Heart right ventricle (tissue), 16 donors: ENCODE measurements around the gene PLEKHH1. TPM values are rescaled to one million over a fixed set of nuclear protein-coding genes. Genes with fewer than 3 reads are reported as not detected.

Experiments used
- ATAC-seq, 8 donors: fragments of 200-7000 bp; cut with Tn5 transposase; one replicate each; pipeline ENCODE4 v1.9.1; 2020; ENCODE audit warnings: mild to moderate bottlenecking in 8 of 8, moderate library complexity in 8 of 8, moderate number of reproducible peaks in 1 of 8
- DNase-seq, 2 donors: peaks; one replicate each; pipeline ENCODE4 v3.0.0-alpha.2; 2020
- H3K27ac ChIP-seq, 10 donors: fragments of 200-600 bp; sonication (generic) in 2 of 10; one replicate each; pipeline versions ENCODE4 v1.5.0 to v1.8.0; 2020 to 2022; ENCODE audit warnings: mild to moderate bottlenecking in 3 of 10
- H3K27me3 ChIP-seq, 7 donors: fragments of 200-600 bp; one replicate each; pipeline ENCODE4 v1.8.0; 2021 to 2022; ENCODE audit warnings: mild to moderate bottlenecking in 2 of 7
- H3K36me3 ChIP-seq, 9 donors: fragments of 200-600 bp; sonication (generic) in 1 of 9; one replicate each; pipeline versions ENCODE4 v1.5.0 to v1.8.0; 2020 to 2022; ENCODE audit warnings: mild to moderate bottlenecking in 2 of 9
- H3K4me1 ChIP-seq, 9 donors: fragments of 200-600 bp; sonication (generic) in 1 of 9; one replicate each; pipeline versions ENCODE4 v1.5.0 to v1.8.0; 2020 to 2022; ENCODE audit warnings: mild to moderate bottlenecking in 4 of 9
- H3K4me3 ChIP-seq, 10 donors: fragments of 200-600 bp; sonication (generic) in 2 of 10; one replicate each; pipeline versions ENCODE4 v1.5.0 to v1.8.0; 2020 to 2022; ENCODE audit warnings: mild to moderate bottlenecking in 7 of 10, moderate library complexity in 2 of 10
- H3K9me3 ChIP-seq, 11 donors: fragments of 200-600 bp in 10 of 11; sonication (generic) in 2 of 11; one replicate each; pipeline versions ENCODE4 v1.5.0 to v1.8.0; 2013 to 2022; ENCODE audit warnings: mild to moderate bottlenecking in 2 of 11, control low read depth in 1 of 11, moderate library complexity in 1 of 11
- CTCF ChIP-seq, 9 donors: fragments of 200-600 bp; sonication (generic) in 2 of 9; IDR thresholded peaks; one replicate each; pipeline versions ENCODE4 v1.5.0 to v1.8.0; 2021 to 2022; ENCODE audit warnings: antibody characterized with exemption in 9 of 9, mild to moderate bottlenecking in 5 of 9, moderate library complexity in 1 of 9
- WGBS, 2 donors: extraction: QIAGEN DNeasy Blood & Tissue Kit; methylation state at CpG; one replicate each; pipeline ENCODE4 v1.1.7; 2013; ENCODE audit warnings: inconsistent platforms in 1 of 2; 5-methylcytosine and 5-hydroxymethylcytosine counted together
- intact Hi-C, 10 donors: fragments of 100-400 bp; cut with DNase I; formaldehyde crosslinking; loops; one replicate each; pipeline versions ENCODE4 v1.11.1 to v1.14.2; 2022
- polyA plus RNA-seq, 2 donors: library from polyadenylated mRNA; stranded (reverse); fragments of 200-250 nt; gene quantifications; one replicate each; pipeline ENCODE4 v1.2.3, GENCODE V29; 2013
- total RNA-seq, 10 donors: library from RNA; stranded (reverse); fragmentation: NEBNext Ultra II Directional in 3 of 10; extraction: Animal tissue kit (Norgen Biotek cat#: 25700) in 3 of 10; gene quantifications; one replicate each; pipeline versions ENCODE4 v1.2.1 to v1.2.4, GENCODE V29; 2021 to 2023
- donor health status: Arrhythmogenic right ventricular cardiomyopathy.
- donor health status: ischemic (EF 13 %, LVEDD 7.1; RV severe dilation, severe dysfunction).
- donor health status: healthy with polysubstance abuse.
- donor health status: DM: no; HTN: yes; CAD: no.
- donor health status: DM: no; HTN: no; CAD: no.
- donor health status: ischemic (EF 25% LVEDD 6.9; RV normal size, moderate dysfunction).
- donor health status: ischemic (EF 25% LVEDD 5.7; RV mildly dilated, moderate dysfunction).
- donor health status: healthy.
- donor health status: DM: yes; HTN: yes; CAD: no.
- donor health status: Ischemic cardiomyopathy.
- donor health status: ischemic (EF 35%, LVEDD 5.7; RV mildly dilated, moderate dysfunction).
- donor health status: nonischemic (EF 11% LVEDD 7.7; RV severe dilation, severe dysfunction).
- donor health status: DM: yes; HTN: yes; CAD: no.
- donor health status: PGD.
- donor health status: ischemic (EF 29% LVEDD 5.4; RV normal size, mild dysfunction).
- donor health status: nonischemic (EF 23%, LVEDD 6.1; RV moderate dilation, normal function).

Gene PLEKHH1
- total and polyA plus RNA-seq, 12 donors = 1.7 to 14.8 (median 3.7) TPM

- Histone ChIP-seq H3K36me3 (peaks cover 0 to 20% (median 0%) of the 10 kb centered on the region in 9 donors), H3K4me1 (peaks cover 3 to 51% (median 22%) of the 10 kb centered on the region in 9 donors), H3K27ac (peak overlapping the region in 5 of 10 donors; percentile 12 to 91 (median 48)), H3K4me3 (no peak overlapping the region), H3K9me3 (no peaks in the 10 kb centered on the region), H3K27me3 (no peaks in the 10 kb centered on the region)
- TF ChIP-seq CTCF (IDR thresholded peaks at IDR 0.05) = peak in 2 of 9 donors; percentile 16 to 34
- intact Hi-C loops = loop anchor here in 2 of 10 donors (1.0 to 5.0 kb wide), 2 partner anchors 60 kb away; no protein-coding TSS in a partner anchor
- ATAC-seq (peak; percentile 56 to 90 (median 85)), DNase-seq (peak; percentile 49 to 63)
- 41 to 54% methylated on average over 4 of the region's 4 CpGs for WGBS, 2 donors
Observed at GRCh38 chr14:67486890-67487289, 46.2 kb upstream of the PLEKHH1 start.

GRCh38 chr14:67487332-67487731 lies 45.8 kb upstream of the PLEKHH1 start:
- Histone ChIP-seq H3K27ac (peak overlapping the region in 5 of 10 donors; percentile 12 to 91 (median 48)), H3K36me3 (peaks cover 0 to 20% (median 0%) of the 10 kb centered on the region in 9 donors), H3K9me3 (no peaks in the 10 kb centered on the region), H3K4me3 (no peak overlapping the region), H3K4me1 (peaks cover 3 to 51% (median 22%) of the 10 kb centered on the region in 9 donors), H3K27me3 (no peaks in the 10 kb centered on the region)
- intact Hi-C loops = loop anchor here in 2 of 10 donors (1.0 to 5.0 kb wide), 2 partner anchors 60 kb away; no protein-coding TSS in a partner anchor
- no peak for DNase-seq
- TF ChIP-seq CTCF (IDR thresholded peaks at IDR 0.05) = no peak
- 67% methylated on average over 4 of the region's 4 CpGs for WGBS, 2 donors
- ATAC-seq = no peak

- H3K9me3 ChIP-seq = peaks cover 0 to 8% (median 2%) of the 10 kb centered on the region in 11 donors
- intact Hi-C loops = loop anchor here in 2 of 10 donors (1.0 to 5.0 kb wide), 2 partner anchors 61 kb away; no protein-coding TSS in a partner anchor
- H3K27me3 ChIP-seq = no peaks in the 10 kb centered on the region
- H3K4me3 ChIP-seq = peak within 1 kb of the TSS; percentile 27 to 64 (median 54)
- ATAC-seq (peak in 7 of 8 donors; percentile 34 to 84 (median 67)), DNase-seq (peak; percentile 33 to 43)
- 56 to 66% methylated on average over 13 of the region's 13 CpGs for WGBS, 2 donors
- H3K36me3 ChIP-seq = peaks cover 0 to 20% (median 0%) of the 10 kb centered on the region in 9 donors
- peaks cover 3 to 48% (median 22%) of the 10 kb centered on the region in 9 donors for H3K4me1 ChIP-seq
- H3K27ac ChIP-seq = peak within 1 kb of the TSS in 9 of 10 donors; percentile 49 to 91 (median 76)
- TF ChIP-seq CTCF (IDR thresholded peaks at IDR 0.05) = no peak
Observed at GRCh38 chr14:67487937-67488893, 44.9 kb upstream of the PLEKHH1 start, which contains the start of gene TMEM229B. TMEM229B (minus strand) TSS chr14:67488721; CDS start chr14:67473923, 14,798 bp downstream.

GRCh38 chr14:67490196-67490595 lies 42.9 kb upstream of the PLEKHH1 start:
- Histone ChIP-seq H3K9me3 (peaks cover 0 to 18% (median 7%) of the 10 kb centered on the region in 11 donors), H3K36me3 (peaks cover 0 to 15% (median 0%) of the 10 kb centered on the region in 9 donors), H3K4me1 (peaks cover 0 to 34% (median 16%) of the 10 kb centered on the region in 9 donors), H3K27me3 (no peaks in the 10 kb centered on the region), H3K27ac (no peak overlapping the region), H3K4me3 (no peak overlapping the region)
- TF ChIP-seq CTCF (IDR thresholded peaks at IDR 0.05) = no peak
- no peak for ATAC-seq
- intact Hi-C loops = no loop called here
- WGBS, 2 donors = 80 to 85% methylated on average over 4 of the region's 4 CpGs
- no peak for DNase-seq
